Activated CD8-positive, alpha-beta memory T cell treated with anti-CD3 and anti-CD28 coated beads, Interleukin-2, amount 50 U/mL, for 4 hours (primary cell): ENCODE measurements around the gene GTSE1.
A peak's percentile ranks its signal among the peaks of the same experiment; 100 is the strongest.

ENCODE experiments used
- DNase-seq: peaks from one replicate; pipeline ENCODE4 v3.0.0-alpha.2; 2020

Gene GTSE1

GRCh38 chr22:46330426-46330825 is 33.8 kb downstream of the GTSE1 start:
- no peak for DNase-seq

GRCh38 chr22:46331496-46331895 is 34.8 kb downstream of the GTSE1 start:
- DNase-seq: no peak

- peak; percentile 73 for DNase-seq
Measured at GRCh38 chr22:46335201-46336118, 38.8 kb downstream of the GTSE1 start, which contains the start of gene TRMU. TSS of gene TRMU (plus strand) at chr22:46335714. CDS start at chr22:46335765, 51 bp downstream.

- DNase-seq: no peak
Measured at GRCh38 chr22:46336119-46337078, 39.7 kb downstream of the GTSE1 start.

GRCh38 chr22:46337870-46338269 is 41.2 kb downstream of the GTSE1 start:
- DNase-seq: no peak

- DNase-seq: no peak
Measured at GRCh38 chr22:46338636-46339035, 42.0 kb downstream of the GTSE1 start.

GRCh38 chr22:46339956-46340355 is 43.3 kb downstream of the GTSE1 start:
- no peak for DNase-seq

- DNase-seq: no peak
Measured at GRCh38 chr22:46340676-46341075, 44.0 kb downstream of the GTSE1 start.

GRCh38 chr22:46346680-46347405 is 50.2 kb downstream of the GTSE1 start:
- DNase-seq: no peak

- no peak for DNase-seq
Measured at GRCh38 chr22:46347646-46348045, 51.0 kb downstream of the GTSE1 start.

GRCh38 chr22:46348099-46348695 is 51.5 kb downstream of the GTSE1 start:
- no peak for DNase-seq

- no peak for DNase-seq
Measured at GRCh38 chr22:46349238-46349637, 52.6 kb downstream of the GTSE1 start.

- DNase-seq: no peak
Measured at GRCh38 chr22:46349681-46350080, 53.0 kb downstream of the GTSE1 start.

- no peak for DNase-seq
Measured at GRCh38 chr22:46350121-46350520, 53.5 kb downstream of the GTSE1 start.

- no peak for DNase-seq
Measured at GRCh38 chr22:46350646-46351045, 54.0 kb downstream of the GTSE1 start.

GRCh38 chr22:46351131-46351735 is 54.6 kb downstream of the GTSE1 start:
- DNase-seq: no peak

- DNase-seq: no peak
Measured at GRCh38 chr22:46351767-46352166, 55.1 kb downstream of the GTSE1 start.

GRCh38 chr22:46352276-46352675 is 55.6 kb downstream of the GTSE1 start:
- DNase-seq: no peak

GRCh38 chr22:46352691-46353386 is 56.2 kb downstream of the GTSE1 start:
- DNase-seq: no peak

- DNase-seq: no peak
Measured at GRCh38 chr22:46353483-46354105, 56.9 kb downstream of the GTSE1 start.
